ENCODE measurements around the gene RAB24.

RAB24 gene

DNA sequence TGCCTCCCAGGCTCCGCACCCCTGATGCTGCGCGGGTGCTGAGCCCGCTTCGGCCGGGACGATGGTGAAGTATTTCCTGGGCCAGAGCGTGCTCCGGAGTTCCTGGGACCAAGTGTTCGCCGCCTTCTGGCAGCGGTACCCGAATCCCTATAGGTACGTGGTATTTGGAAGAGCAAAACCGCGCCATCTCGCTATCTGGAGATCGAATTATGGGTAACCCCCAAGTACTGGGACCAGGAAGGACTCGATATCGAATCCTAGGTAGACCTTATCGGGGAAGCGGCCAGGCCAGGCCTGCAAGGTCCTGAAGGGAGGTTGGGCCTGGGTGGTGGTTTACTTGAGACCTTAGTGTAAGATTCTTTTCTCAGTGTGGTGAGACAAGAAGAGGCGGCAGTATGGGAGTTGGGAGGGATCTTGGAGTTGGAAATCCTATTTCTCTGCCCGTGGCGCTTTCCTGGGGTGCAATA lies 439 bp upstream of the RAB24 start:
- no peaks in the 10 kb centered on the region for H3K9me3 ChIP-seq (ENCODE audit: control insufficient read depth, low read length)
- H3K27me3 ChIP-seq (replicated peaks; ENCODE audit: control insufficient read depth, insufficient read depth, low read length, poor library complexity, severe bottlenecking), result no peaks in the 10 kb centered on the region
- H3K4me3 ChIP-seq (ENCODE audit: insufficient read depth, low read depth, low read length, poor library complexity, severe bottlenecking), result peak overlapping the region; percentile 70
- DNase-seq, result no peak
- H3K4me1 ChIP-seq (ENCODE audit: control insufficient read depth, insufficient read depth, low read length, poor library complexity, severe bottlenecking), result peaks cover 49% of the 10 kb centered on the region
- peak overlapping the region; percentile 83 for H3K27ac ChIP-seq (ENCODE audit: insufficient read depth, low read length, poor library complexity, severe bottlenecking)
- peaks cover 15% of the 10 kb centered on the region for H3K36me3 ChIP-seq (ENCODE audit: control insufficient read depth, insufficient read depth, low read length)

DNA sequence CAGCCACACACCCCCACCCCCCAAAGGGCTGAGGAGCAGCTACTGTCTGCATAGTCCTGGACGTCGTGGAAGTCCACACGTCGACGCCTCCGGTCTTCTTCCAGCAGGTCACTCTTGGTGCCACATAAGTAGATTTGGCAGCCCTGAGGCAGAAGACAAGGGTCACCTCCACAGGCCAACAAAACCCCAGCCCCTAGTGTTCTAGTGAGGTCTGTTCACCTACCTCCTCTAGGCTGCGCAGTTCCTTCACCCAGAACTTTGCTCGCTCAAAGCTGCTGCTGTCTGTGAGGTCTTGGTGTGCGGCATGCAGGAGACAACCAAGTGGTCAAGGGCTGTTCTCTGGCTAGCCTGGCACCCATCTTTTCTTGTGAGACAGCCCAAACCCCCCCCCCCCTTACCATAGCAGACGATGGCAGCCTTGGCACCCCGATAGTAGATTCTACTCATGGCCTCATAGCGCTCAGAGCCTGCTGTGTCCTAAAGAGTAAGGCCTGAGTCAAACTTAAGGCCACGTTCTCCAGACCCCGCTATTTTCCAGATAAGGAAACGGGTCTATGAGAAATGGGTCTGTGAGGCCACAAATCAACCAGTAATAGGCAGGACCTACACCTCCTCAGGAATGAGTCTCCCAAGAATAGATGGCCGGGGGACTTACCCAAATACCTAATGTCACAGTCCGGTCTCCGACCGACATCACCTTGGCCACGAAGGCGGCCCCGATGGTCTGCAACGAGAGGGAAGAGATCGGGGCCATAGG lies 987 bp downstream of the RAB24 start:
- Histone ChIP-seq H3K9me3 (ENCODE audit: control insufficient read depth, low read length) (no peaks in the 10 kb centered on the region), H3K27ac (ENCODE audit: insufficient read depth, low read length, poor library complexity, severe bottlenecking) (peak overlapping the region; percentile 83), H3K4me3 (ENCODE audit: insufficient read depth, low read depth, low read length, poor library complexity, severe bottlenecking) (peak overlapping the region; percentile 70), H3K27me3 (replicated peaks; ENCODE audit: control insufficient read depth, insufficient read depth, low read length, poor library complexity, severe bottlenecking) (no peaks in the 10 kb centered on the region), H3K36me3 (ENCODE audit: control insufficient read depth, insufficient read depth, low read length) (peaks cover 18% of the 10 kb centered on the region), H3K4me1 (ENCODE audit: control insufficient read depth, insufficient read depth, low read length, poor library complexity, severe bottlenecking) (peaks cover 49% of the 10 kb centered on the region)
- DNase-seq, result no peak

DNA sequence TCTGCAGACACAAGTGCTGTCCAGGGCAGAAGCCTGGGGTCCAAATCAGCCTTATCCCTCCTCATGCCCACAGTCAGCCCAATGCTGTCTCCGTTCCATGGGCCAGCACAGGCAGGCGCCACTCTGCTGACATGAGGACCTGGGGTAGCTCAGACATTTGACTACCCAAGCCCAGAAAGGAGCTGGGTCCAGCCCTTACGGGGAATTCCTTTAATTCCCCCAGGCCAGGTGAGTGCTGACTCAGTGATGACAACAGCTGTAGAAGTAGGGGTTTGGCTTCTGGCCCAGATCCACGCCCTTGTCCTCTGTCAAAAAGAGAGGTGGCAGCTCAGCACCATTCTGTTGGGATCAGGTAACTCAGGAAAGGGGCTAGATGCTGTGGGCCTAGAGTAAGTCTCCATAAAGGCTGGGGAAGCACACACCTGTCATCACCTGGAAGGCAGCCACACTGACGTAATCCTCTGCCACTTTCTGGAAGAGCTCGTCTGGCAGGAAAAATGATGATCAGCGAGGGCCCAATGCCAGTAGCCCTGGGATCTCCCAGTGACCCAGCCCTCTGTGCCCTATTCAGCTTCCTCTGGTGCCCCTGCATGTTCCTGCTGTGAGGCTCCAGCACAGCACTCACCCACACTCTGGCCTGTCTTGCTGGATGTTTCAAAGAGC lies 1.9 kb downstream of the RAB24 start:
- Histone ChIP-seq H3K9me3 (ENCODE audit: control insufficient read depth, low read length) (no peaks in the 10 kb centered on the region), H3K27ac (ENCODE audit: insufficient read depth, low read length, poor library complexity, severe bottlenecking) (peak overlapping the region; percentile 51), H3K27me3 (replicated peaks; ENCODE audit: control insufficient read depth, insufficient read depth, low read length, poor library complexity, severe bottlenecking) (no peaks in the 10 kb centered on the region), H3K4me1 (ENCODE audit: control insufficient read depth, insufficient read depth, low read length, poor library complexity, severe bottlenecking) (peaks cover 48% of the 10 kb centered on the region), H3K4me3 (ENCODE audit: insufficient read depth, low read depth, low read length, poor library complexity, severe bottlenecking) (no peak overlapping the region), H3K36me3 (ENCODE audit: control insufficient read depth, insufficient read depth, low read length) (peaks cover 14% of the 10 kb centered on the region)
- peak in 1 of 3 donors; percentile 33 for DNase-seq

DNA sequence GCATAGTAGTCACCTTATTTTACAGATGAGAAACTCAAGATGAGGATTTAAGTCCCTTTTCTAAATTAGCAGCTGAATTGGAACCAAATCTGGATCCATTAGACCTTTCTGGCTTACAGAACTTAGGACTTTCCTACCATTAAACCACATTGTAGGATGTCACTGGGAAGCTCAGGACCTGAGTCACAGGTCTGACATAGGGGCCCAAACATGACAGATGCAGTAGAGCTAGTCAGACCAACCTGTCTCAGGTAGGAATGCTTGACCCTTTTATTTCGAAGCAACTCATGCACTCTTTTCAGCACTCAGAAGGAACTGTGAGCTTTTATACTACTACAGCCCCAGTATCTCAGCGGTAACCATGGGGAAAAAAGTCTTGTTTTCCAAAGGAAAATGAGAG lies 2.6 kb downstream of the RAB24 start:
- Histone ChIP-seq H3K4me1 (ENCODE audit: control insufficient read depth, insufficient read depth, low read length, poor library complexity, severe bottlenecking) (peaks cover 55% of the 10 kb centered on the region), H3K27ac (ENCODE audit: insufficient read depth, low read length, poor library complexity, severe bottlenecking) (peak overlapping the region; percentile 51), H3K4me3 (ENCODE audit: insufficient read depth, low read depth, low read length, poor library complexity, severe bottlenecking) (peak overlapping the region; percentile 3)

DNA sequence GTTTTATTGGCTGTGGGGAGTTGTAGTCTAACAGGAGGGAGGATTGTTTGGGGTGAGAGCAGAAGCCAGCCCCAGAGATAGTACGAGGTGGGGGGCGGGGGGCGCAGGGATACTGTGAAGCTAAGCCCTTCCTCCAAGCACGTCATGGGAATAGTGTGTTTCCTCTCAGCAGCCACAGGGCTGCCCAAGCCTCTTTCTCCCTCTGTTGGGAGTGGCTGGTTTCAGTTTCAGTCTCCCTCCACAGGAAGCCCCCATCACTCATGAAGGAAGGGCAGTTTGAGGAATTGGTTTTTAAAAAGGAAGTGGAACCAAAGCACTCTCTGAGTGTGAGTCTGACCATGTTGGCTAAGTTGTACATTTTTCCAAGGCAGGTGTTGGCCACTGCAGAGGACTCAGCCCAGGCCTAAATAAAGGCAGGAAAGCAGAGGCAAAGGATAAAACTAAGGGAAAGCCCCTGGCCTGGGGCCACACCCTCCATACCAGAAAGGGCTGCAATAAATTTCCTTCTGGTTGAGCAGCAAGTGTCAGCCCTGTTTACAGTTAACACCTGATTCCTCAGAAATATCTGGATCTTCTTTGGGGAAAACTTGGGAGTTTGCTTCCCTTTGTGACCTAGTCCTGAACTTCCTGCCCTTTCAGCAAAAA lies 3.2 kb downstream of the RAB24 start:
- Histone ChIP-seq H3K4me1 (ENCODE audit: control insufficient read depth, insufficient read depth, low read length, poor library complexity, severe bottlenecking) (peaks cover 56% of the 10 kb centered on the region), H3K4me3 (ENCODE audit: insufficient read depth, low read depth, low read length, poor library complexity, severe bottlenecking) (no peak overlapping the region), H3K27ac (ENCODE audit: insufficient read depth, low read length, poor library complexity, severe bottlenecking) (peak overlapping the region; percentile 51), H3K9me3 (ENCODE audit: control insufficient read depth, low read length) (no peaks in the 10 kb centered on the region), H3K27me3 (replicated peaks; ENCODE audit: control insufficient read depth, insufficient read depth, low read length, poor library complexity, severe bottlenecking) (no peaks in the 10 kb centered on the region), H3K36me3 (ENCODE audit: control insufficient read depth, insufficient read depth, low read length) (peaks cover 10% of the 10 kb centered on the region)
- peak; percentile 40 to 56 (median 50) for DNase-seq

More for the DNA sequence above, 2.6 kb downstream of the RAB24 start:
- no peak for DNase-seq
- H3K27me3 ChIP-seq (replicated peaks; ENCODE audit: control insufficient read depth, insufficient read depth, low read length, poor library complexity, severe bottlenecking), result no peaks in the 10 kb centered on the region
- peaks cover 9% of the 10 kb centered on the region for H3K36me3 ChIP-seq (ENCODE audit: control insufficient read depth, insufficient read depth, low read length)
- no peaks in the 10 kb centered on the region for H3K9me3 ChIP-seq (ENCODE audit: control insufficient read depth, low read length)

DNA sequence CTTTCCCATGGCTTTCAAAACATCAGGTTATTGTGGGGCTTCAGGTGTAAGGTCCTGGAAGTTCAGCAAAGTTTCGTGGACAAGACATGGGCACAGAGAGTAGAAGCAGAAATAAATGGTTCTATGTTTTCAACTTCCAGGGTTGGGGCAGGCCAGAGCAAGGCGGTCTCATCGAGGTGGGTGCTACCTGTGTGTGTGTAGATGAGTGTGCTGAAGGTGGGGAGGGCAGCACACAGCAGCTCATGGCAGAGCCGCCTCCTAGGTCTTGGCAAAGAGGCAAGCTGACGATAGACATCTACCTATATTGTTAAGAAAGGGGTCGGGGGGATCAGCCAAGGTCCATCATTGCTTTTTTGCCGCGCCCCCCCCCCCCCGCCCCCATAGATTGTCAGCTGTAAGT lies 3.8 kb downstream of the RAB24 start:
- no peak for DNase-seq
- no peak overlapping the region for H3K4me3 ChIP-seq (ENCODE audit: insufficient read depth, low read depth, low read length, poor library complexity, severe bottlenecking)
- peaks cover 51% of the 10 kb centered on the region for H3K4me1 ChIP-seq (ENCODE audit: control insufficient read depth, insufficient read depth, low read length, poor library complexity, severe bottlenecking)
- peaks cover 16% of the 10 kb centered on the region for H3K36me3 ChIP-seq (ENCODE audit: control insufficient read depth, insufficient read depth, low read length)
- H3K27me3 ChIP-seq (replicated peaks; ENCODE audit: control insufficient read depth, insufficient read depth, low read length, poor library complexity, severe bottlenecking), result no peaks in the 10 kb centered on the region
- peak overlapping the region; percentile 51 for H3K27ac ChIP-seq (ENCODE audit: insufficient read depth, low read length, poor library complexity, severe bottlenecking)
- no peaks in the 10 kb centered on the region for H3K9me3 ChIP-seq (ENCODE audit: control insufficient read depth, low read length)

DNA sequence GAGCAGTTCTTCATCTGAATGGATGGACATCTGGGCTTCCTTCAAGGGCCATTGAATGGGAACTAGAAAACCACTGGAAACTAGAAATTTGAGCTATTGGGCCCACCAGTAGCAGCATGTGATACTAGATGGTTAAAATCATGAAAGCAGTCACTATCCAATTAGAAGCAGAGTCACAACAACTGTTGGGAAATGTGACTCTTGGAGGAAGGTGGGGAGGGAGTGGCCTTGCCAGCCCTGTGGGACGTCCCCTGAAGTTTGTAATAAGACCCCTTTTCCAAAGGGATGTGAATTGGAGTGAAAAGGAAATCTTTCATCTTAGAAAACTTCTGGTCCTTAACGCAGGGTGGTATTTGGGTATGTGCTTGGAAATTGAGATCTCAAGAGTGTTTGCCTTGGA lies 5.6 kb downstream of the RAB24 start:
- Histone ChIP-seq H3K9me3 (ENCODE audit: control insufficient read depth, low read length) (no peaks in the 10 kb centered on the region), H3K36me3 (ENCODE audit: control insufficient read depth, insufficient read depth, low read length) (peaks cover 34% of the 10 kb centered on the region), H3K27ac (ENCODE audit: insufficient read depth, low read length, poor library complexity, severe bottlenecking) (no peak overlapping the region), H3K4me3 (ENCODE audit: insufficient read depth, low read depth, low read length, poor library complexity, severe bottlenecking) (no peak overlapping the region), H3K4me1 (ENCODE audit: control insufficient read depth, insufficient read depth, low read length, poor library complexity, severe bottlenecking) (peaks cover 44% of the 10 kb centered on the region), H3K27me3 (replicated peaks; ENCODE audit: control insufficient read depth, insufficient read depth, low read length, poor library complexity, severe bottlenecking) (no peaks in the 10 kb centered on the region)
- DNase-seq, result no peak

DNA sequence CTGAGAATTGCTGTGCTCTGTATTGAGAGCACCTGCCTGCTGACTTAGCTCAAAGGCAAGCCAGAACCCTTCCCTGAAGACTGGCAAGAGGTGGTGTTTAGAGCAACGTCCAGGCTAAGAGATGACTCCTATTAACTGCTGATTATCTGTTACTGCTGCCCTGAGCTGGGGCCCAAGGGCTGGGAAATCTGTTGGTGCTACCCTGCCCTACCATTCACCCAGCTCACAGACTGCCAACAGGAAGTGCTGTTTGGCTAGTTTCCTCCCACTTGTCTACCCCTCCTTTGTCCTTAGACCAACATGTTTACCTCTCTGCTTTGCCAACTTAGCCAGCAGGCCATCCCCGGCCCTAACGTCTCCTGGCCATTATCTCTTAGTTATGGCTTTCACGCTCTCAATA lies 6.9 kb downstream of the RAB24 start:
- H3K27ac ChIP-seq (ENCODE audit: insufficient read depth, low read length, poor library complexity, severe bottlenecking), result peak overlapping the region; percentile 38
- no peak overlapping the region for H3K4me3 ChIP-seq (ENCODE audit: insufficient read depth, low read depth, low read length, poor library complexity, severe bottlenecking)
- no peaks in the 10 kb centered on the region for H3K9me3 ChIP-seq (ENCODE audit: control insufficient read depth, low read length)
- no peaks in the 10 kb centered on the region for H3K27me3 ChIP-seq (replicated peaks; ENCODE audit: control insufficient read depth, insufficient read depth, low read length, poor library complexity, severe bottlenecking)
- peaks cover 47% of the 10 kb centered on the region for H3K36me3 ChIP-seq (ENCODE audit: control insufficient read depth, insufficient read depth, low read length)
- DNase-seq, result no peak
- H3K4me1 ChIP-seq (ENCODE audit: control insufficient read depth, insufficient read depth, low read length, poor library complexity, severe bottlenecking), result peaks cover 31% of the 10 kb centered on the region

DNA sequence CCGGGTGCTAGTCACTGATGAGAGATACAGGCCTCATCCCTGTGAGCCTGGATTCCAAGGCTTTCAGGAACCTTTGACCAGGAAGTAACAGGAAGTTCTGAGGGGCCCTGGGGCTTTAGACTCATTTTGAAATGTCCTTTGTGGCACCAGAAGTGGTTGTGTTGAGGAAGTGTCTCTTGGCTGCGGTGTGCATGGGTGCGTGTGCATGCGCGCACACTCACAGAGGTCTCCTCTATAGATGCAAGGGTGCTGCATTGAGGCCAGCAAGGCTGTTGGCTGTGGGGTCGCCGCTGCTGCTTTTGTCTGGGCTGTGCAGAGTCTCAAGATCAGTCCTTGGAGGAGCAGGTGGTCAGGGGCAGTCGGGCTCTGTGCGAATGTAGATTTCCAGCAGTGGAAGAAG lies 7.6 kb downstream of the RAB24 start:
- no peaks in the 10 kb centered on the region for H3K9me3 ChIP-seq (ENCODE audit: control insufficient read depth, low read length)
- no peak for DNase-seq
- no peaks in the 10 kb centered on the region for H3K27me3 ChIP-seq (replicated peaks; ENCODE audit: control insufficient read depth, insufficient read depth, low read length, poor library complexity, severe bottlenecking)
- H3K4me3 ChIP-seq (ENCODE audit: insufficient read depth, low read depth, low read length, poor library complexity, severe bottlenecking), result no peak overlapping the region
- H3K36me3 ChIP-seq (ENCODE audit: control insufficient read depth, insufficient read depth, low read length), result peaks cover 51% of the 10 kb centered on the region
- peak overlapping the region; percentile 18 for H3K27ac ChIP-seq (ENCODE audit: insufficient read depth, low read length, poor library complexity, severe bottlenecking)
- peaks cover 26% of the 10 kb centered on the region for H3K4me1 ChIP-seq (ENCODE audit: control insufficient read depth, insufficient read depth, low read length, poor library complexity, severe bottlenecking)

DNA sequence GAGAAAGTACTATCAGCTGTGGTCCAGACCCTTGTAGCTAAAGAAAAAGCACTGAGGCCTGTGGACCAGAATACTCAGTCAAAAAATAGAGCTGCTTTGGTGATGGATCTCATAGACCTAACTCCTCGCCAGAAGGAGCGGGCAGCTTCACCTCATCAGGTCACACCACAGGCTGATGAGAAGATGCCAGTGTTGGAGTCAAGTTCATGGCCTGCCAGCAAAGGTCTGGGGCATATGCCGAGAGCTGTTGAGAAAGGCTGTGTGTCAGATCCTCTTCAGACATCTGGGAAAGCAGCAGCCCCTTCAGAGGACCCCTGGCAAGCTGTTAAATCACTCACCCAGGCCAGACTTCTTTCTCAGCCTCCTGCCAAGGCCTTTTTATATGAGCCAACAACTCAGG lies 8.9 kb downstream of the RAB24 start:
- Histone ChIP-seq H3K4me1 (ENCODE audit: control insufficient read depth, insufficient read depth, low read length, poor library complexity, severe bottlenecking) (peaks cover 16% of the 10 kb centered on the region), H3K4me3 (ENCODE audit: insufficient read depth, low read depth, low read length, poor library complexity, severe bottlenecking) (no peak overlapping the region), H3K27ac (ENCODE audit: insufficient read depth, low read length, poor library complexity, severe bottlenecking) (no peak overlapping the region), H3K27me3 (replicated peaks; ENCODE audit: control insufficient read depth, insufficient read depth, low read length, poor library complexity, severe bottlenecking) (no peaks in the 10 kb centered on the region), H3K36me3 (ENCODE audit: control insufficient read depth, insufficient read depth, low read length) (peaks cover 54% of the 10 kb centered on the region), H3K9me3 (ENCODE audit: control insufficient read depth, low read length) (no peaks in the 10 kb centered on the region)
- DNase-seq, result no peak
